Esophagus squamous epithelium (tissue), 5 donors: ENCODE data around the gene SCN1A. TPM values are rescaled to one million over a fixed set of nuclear protein-coding genes. Genes with fewer than 3 reads are reported as not detected.

Source experiments
- DNase-seq: peaks from one replicate; lab custom pipeline; 2025; lab: John Stamatoyannopoulos, UW
- H3K27ac ChIP-seq, 4 donors: fragments of 200-600 bp; sonication (generic); one replicate each; pipeline ENCODE4 v1.5.1; 2016 to 2019; ENCODE audit warnings: mild to moderate bottlenecking in 1 of 4
- H3K27me3 ChIP-seq, 4 donors: fragments of 200-600 bp; sonication (generic); 1 replicate in 3 of 4; 2 replicates in 1 of 4; pipeline versions ENCODE4 v1.5.1 to v1.6.0; 2017 to 2021; ENCODE audit warnings: antibody characterized with exemption in 1 of 4
- H3K36me3 ChIP-seq, 3 donors: fragments of 200-600 bp; sonication (generic); one replicate each; pipeline ENCODE4 v1.5.1; 2016 to 2019
- H3K4me1 ChIP-seq, 3 donors: fragments of 200-600 bp; sonication (generic); one replicate each; pipeline ENCODE4 v1.5.1; 2017 to 2019
- H3K4me3 ChIP-seq, 4 donors: fragments of 200-600 bp; sonication (generic); 1 replicate in 3 of 4; 2 replicates in 1 of 4; pipeline ENCODE4 v1.5.1; 2016 to 2019; ENCODE audit warnings: mild to moderate bottlenecking in 2 of 4, moderate library complexity in 1 of 4
- H3K9me3 ChIP-seq, 3 donors: fragments of 200-600 bp; sonication (generic); one replicate each; pipeline ENCODE4 v1.5.1; 2016 to 2019
- POLR2A ChIP-seq, 4 donors: fragments of 450-650 bp; IDR thresholded peaks; one replicate each; pipeline ENCODE4 v1.6.1; 2017; ENCODE audit warnings: antibody characterized with exemption in 4 of 4, mild to moderate bottlenecking in 4 of 4, moderate library complexity in 3 of 4
- WGBS, 2 donors: methylation state at CpG; one replicate each; pipeline ENCODE4 v1.1.5; 2018; 5-methylcytosine and 5-hydroxymethylcytosine counted together
- intact Hi-C: fragments of 100-400 bp; cut with DNase I; formaldehyde crosslinking; loops from one replicate; pipeline ENCODE4 v1.15.0; 2022
- total RNA-seq, 4 donors: library from RNA; depleted of rRNA; stranded (reverse); fragments of >200 nt; gene quantifications; one replicate each; pipeline ENCODE4 v1.1.0, GENCODE V29; 2016
- TF ChIP-seq, protein P1 (sequence below), 6 experiments: fragments of 450-650 bp in 4 of 6; fragments of 200-600 bp in 2 of 6; sonication (generic) in 2 of 6; IDR thresholded peaks; one replicate each; pipeline ENCODE4 v1.5.1; 2016 to 2019; ENCODE audit warnings: antibody characterized with exemption in 6 of 6, mild to moderate bottlenecking in 4 of 6, moderate library complexity in 4 of 6
- donor health status: DM: yes; HTN: yes; CAD: no.

SCN1A gene
- total RNA-seq, 4 donors from 2014 or later: not detected

DNA sequence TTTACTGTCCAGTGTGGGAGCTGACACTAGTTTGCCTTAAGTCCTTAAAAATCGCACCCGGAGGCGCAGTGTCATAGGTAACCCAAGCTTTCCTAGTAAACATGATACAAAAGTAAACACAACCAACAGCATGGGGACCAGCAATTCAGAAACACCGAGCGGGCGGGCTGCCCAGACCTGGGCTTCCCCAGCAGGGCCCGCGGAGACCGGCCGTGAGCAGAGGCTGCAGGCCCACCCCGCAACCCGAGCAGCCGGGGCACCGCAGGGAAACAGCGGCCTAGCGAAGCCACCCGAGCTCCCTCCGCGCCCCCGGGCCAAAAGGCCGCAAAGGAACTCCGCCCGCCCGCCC is 174.5 kb downstream of the SCN1A start:
- no peaks in the 10 kb centered on the region for H3K9me3 ChIP-seq
- WGBS, 2 donors: 7% methylated on average over 3 of the region's 24 CpGs; no CpG with 5 or more reads in 1 of the 2 donors
- intact Hi-C loops: no loop called here

GRCh38 chr2:165952741-165953211 is 175.0 kb downstream of the SCN1A start:
- peak overlapping the region; percentile 78 to 93 (median 88) for H3K27ac ChIP-seq
- no peak for DNase-seq
- TF ChIP-seq, protein P1, sequence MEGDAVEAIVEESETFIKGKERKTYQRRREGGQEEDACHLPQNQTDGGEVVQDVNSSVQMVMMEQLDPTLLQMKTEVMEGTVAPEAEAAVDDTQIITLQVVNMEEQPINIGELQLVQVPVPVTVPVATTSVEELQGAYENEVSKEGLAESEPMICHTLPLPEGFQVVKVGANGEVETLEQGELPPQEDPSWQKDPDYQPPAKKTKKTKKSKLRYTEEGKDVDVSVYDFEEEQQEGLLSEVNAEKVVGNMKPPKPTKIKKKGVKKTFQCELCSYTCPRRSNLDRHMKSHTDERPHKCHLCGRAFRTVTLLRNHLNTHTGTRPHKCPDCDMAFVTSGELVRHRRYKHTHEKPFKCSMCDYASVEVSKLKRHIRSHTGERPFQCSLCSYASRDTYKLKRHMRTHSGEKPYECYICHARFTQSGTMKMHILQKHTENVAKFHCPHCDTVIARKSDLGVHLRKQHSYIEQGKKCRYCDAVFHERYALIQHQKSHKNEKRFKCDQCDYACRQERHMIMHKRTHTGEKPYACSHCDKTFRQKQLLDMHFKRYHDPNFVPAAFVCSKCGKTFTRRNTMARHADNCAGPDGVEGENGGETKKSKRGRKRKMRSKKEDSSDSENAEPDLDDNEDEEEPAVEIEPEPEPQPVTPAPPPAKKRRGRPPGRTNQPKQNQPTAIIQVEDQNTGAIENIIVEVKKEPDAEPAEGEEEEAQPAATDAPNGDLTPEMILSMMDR (IDR thresholded peaks at IDR 0.05): no peak
- no peak for TF ChIP-seq POLR2A (IDR thresholded peaks at IDR 0.05)

More for the DNA sequence above, 174.5 kb downstream of the SCN1A start:
- peaks cover 0 to 9% (median 0%) of the 10 kb centered on the region in 3 donors for H3K36me3 ChIP-seq
- peak overlapping the region; percentile 59 to 92 (median 72) for H3K4me3 ChIP-seq
- H3K27ac ChIP-seq: peak overlapping the region; percentile 78 to 93 (median 88)
- TF ChIP-seq, protein P1 (IDR thresholded peaks at IDR 0.05): no peak
- H3K27me3 ChIP-seq: no peaks in the 10 kb centered on the region
- DNase-seq: no peak
- H3K4me1 ChIP-seq: peaks cover 0 to 58% (median 13%) of the 10 kb centered on the region in 3 donors

GRCh38 chr2:165952085-165952484 is 175.7 kb downstream of the SCN1A start:
- H3K27ac ChIP-seq: no peak overlapping the region
- peaks cover 0 to 21% (median 0%) of the 10 kb centered on the region in 3 donors for H3K36me3 ChIP-seq
- intact Hi-C loops: no loop called here
- TF ChIP-seq, protein P1 (IDR thresholded peaks at IDR 0.05): no peak
- no peak for TF ChIP-seq POLR2A (IDR thresholded peaks at IDR 0.05)
- H3K9me3 ChIP-seq: no peaks in the 10 kb centered on the region
- H3K4me1 ChIP-seq: peaks cover 0 to 58% (median 13%) of the 10 kb centered on the region in 3 donors
- DNase-seq: no peak
- WGBS, 2 donors: 0% methylated on average over 1 of the region's 1 CpG
- H3K27me3 ChIP-seq: no peaks in the 10 kb centered on the region
- peak overlapping the region in 2 of 4 donors; percentile 76 to 92 for H3K4me3 ChIP-seq

More at GRCh38 chr2:165952741-165953211, 175.0 kb downstream of the SCN1A start:
- peaks cover 0 to 58% (median 13%) of the 10 kb centered on the region in 3 donors for H3K4me1 ChIP-seq
- H3K36me3 ChIP-seq: peaks cover 0 to 14% (median 0%) of the 10 kb centered on the region in 3 donors
- WGBS, 2 donors: 9 to 15% methylated on average over 4 of the region's 4 CpGs
- intact Hi-C loops: no loop called here
- H3K4me3 ChIP-seq: peak overlapping the region; percentile 59 to 92 (median 72)
- no peaks in the 10 kb centered on the region for H3K27me3 ChIP-seq
- H3K9me3 ChIP-seq: no peaks in the 10 kb centered on the region

GRCh38 chr2:165950438-165950837 is 177.4 kb downstream of the SCN1A start:
- Histone ChIP-seq H3K27me3 (no peaks in the 10 kb centered on the region), H3K4me3 (no peak overlapping the region), H3K9me3 (no peaks in the 10 kb centered on the region), H3K4me1 (peaks cover 0 to 58% (median 13%) of the 10 kb centered on the region in 3 donors), H3K27ac (no peak overlapping the region), H3K36me3 (peaks cover 0 to 34% (median 0%) of the 10 kb centered on the region in 3 donors)
- DNase-seq: no peak
- TF ChIP-seq, protein P1 (IDR thresholded peaks at IDR 0.05): no peak
- TF ChIP-seq POLR2A (IDR thresholded peaks at IDR 0.05): no peak
- WGBS, 2 donors: 79 to 100% methylated on average over 2 to 3 of the region's 3 CpGs
- intact Hi-C loops: no loop called here

GRCh38 chr2:165941827-165942226 is 186.0 kb downstream of the SCN1A start:
- no peak overlapping the region for H3K4me3 ChIP-seq
- TF ChIP-seq, protein P1 (IDR thresholded peaks at IDR 0.05): no peak
- no peak for TF ChIP-seq POLR2A (IDR thresholded peaks at IDR 0.05)
- H3K9me3 ChIP-seq: no peaks in the 10 kb centered on the region
- H3K27me3 ChIP-seq: no peaks in the 10 kb centered on the region
- H3K27ac ChIP-seq: no peak overlapping the region
- 92 to 94% methylated on average over 1 of the region's 1 CpG for WGBS, 2 donors
- peaks cover 0 to 86% (median 0%) of the 10 kb centered on the region in 3 donors for H3K36me3 ChIP-seq
- DNase-seq: no peak
- intact Hi-C loops: no loop called here
- H3K4me1 ChIP-seq: no peaks in the 10 kb centered on the region
